ENCODE data around the gene NAP1L1.

Gene NAP1L1

GRCh38 chr12:76083246-76083903 lies 1.1 kb downstream of the NAP1L1 start:
- no peak for DNase-seq (ENCODE audit: low read depth)

GRCh38 chr12:76081909-76082308 lies 2.6 kb downstream of the NAP1L1 start:
- DNase-seq (ENCODE audit: low read depth), result no peak

GRCh38 chr12:76080729-76081415 lies 3.6 kb downstream of the NAP1L1 start:
- DNase-seq (ENCODE audit: low read depth), result no peak

GRCh38 chr12:76080017-76080728 lies 4.3 kb downstream of the NAP1L1 start:
- no peak for DNase-seq (ENCODE audit: low read depth)

- no peak for DNase-seq (ENCODE audit: low read depth)
These were observed 5.7 kb downstream of the NAP1L1 start for GRCh38 chr12:76078748-76079147.

GRCh38 chr12:76075448-76075847 lies 9.0 kb downstream of the NAP1L1 start:
- DNase-seq (ENCODE audit: low read depth), result no peak

- DNase-seq (ENCODE audit: low read depth), result no peak
These were observed 9.7 kb downstream of the NAP1L1 start for GRCh38 chr12:76074701-76075336.

GRCh38 chr12:76073561-76073960 lies 10.9 kb downstream of the NAP1L1 start:
- DNase-seq (ENCODE audit: low read depth), result no peak

- DNase-seq (ENCODE audit: low read depth), result no peak
These were observed 11.9 kb downstream of the NAP1L1 start for GRCh38 chr12:76072568-76072967.

- DNase-seq (ENCODE audit: low read depth), result no peak
These were observed 15.1 kb downstream of the NAP1L1 start for GRCh38 chr12:76069339-76069738.

GRCh38 chr12:76065917-76066316 lies 18.6 kb downstream of the NAP1L1 start:
- no peak for DNase-seq (ENCODE audit: low read depth)

GRCh38 chr12:76064904-76065303 lies 19.6 kb downstream of the NAP1L1 start:
- no peak for DNase-seq (ENCODE audit: low read depth)

GRCh38 chr12:76060111-76060510 lies 24.4 kb downstream of the NAP1L1 start:
- DNase-seq (ENCODE audit: low read depth), result no peak

- no peak for DNase-seq (ENCODE audit: low read depth)
These were observed 27.2 kb downstream of the NAP1L1 start for GRCh38 chr12:76057326-76057725.

GRCh38 chr12:76055393-76055792 lies 29.1 kb downstream of the NAP1L1 start:
- no peak for DNase-seq (ENCODE audit: low read depth)

- DNase-seq (ENCODE audit: low read depth), result no peak
These were observed 34.8 kb downstream of the NAP1L1 start for GRCh38 chr12:76049575-76050251.

- no peak for DNase-seq (ENCODE audit: low read depth)
These were observed 36.7 kb downstream of the NAP1L1 start for GRCh38 chr12:76047742-76048141.

GRCh38 chr12:76047060-76047459 lies 37.4 kb downstream of the NAP1L1 start:
- DNase-seq (ENCODE audit: low read depth), result no peak

GRCh38 chr12:76043377-76043776 lies 41.1 kb downstream of the NAP1L1 start:
- DNase-seq (ENCODE audit: low read depth), result no peak

- DNase-seq (ENCODE audit: low read depth), result no peak
These were observed 42.3 kb downstream of the NAP1L1 start for GRCh38 chr12:76042147-76042546.

GRCh38 chr12:76041406-76041805 lies 43.1 kb downstream of the NAP1L1 start:
- no peak for DNase-seq (ENCODE audit: low read depth)

- no peak for DNase-seq (ENCODE audit: low read depth)
These were observed 44.0 kb downstream of the NAP1L1 start for GRCh38 chr12:76040461-76040860.

Measured in GM04504 (cell line).